ENCODE measurements around the gene PRKN. TPM values are rescaled to one million over a fixed set of nuclear protein-coding genes. Genes with fewer than 3 reads are reported as not detected.

The PRKN gene
- total RNA-seq, 4 donors from 2014 or later, result 4.5 to 12.3 (median 9.0) TPM

DNA sequence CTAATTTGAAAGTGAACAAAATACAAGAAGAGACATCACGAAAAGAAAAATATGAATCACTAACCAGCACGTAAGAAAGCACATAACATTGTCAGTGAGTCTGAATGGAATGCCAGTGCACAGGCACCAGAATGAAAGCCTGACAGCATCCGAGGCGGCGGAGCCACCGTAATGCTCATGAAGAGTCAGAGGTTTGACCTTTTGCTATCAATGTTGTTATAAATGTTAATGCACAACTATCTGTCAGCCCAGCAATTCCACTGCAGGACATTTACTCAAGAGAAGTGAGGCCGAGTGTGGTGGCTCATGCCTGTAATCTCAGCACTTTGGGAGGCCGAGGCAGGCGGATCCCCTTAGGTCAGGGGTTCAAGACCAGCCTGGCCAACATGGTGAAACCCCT, 562.1 kb downstream of the PRKN start:
- in situ Hi-C loops (cut with MboI; ENCODE audit: low pct_ligation_motif_present in 1 of 4, low pct_unique_long_range_greater_than_20kb in 1 of 4, low sequenced_read_pairs in 3 of 4), result no loop called here
- Histone ChIP-seq H3K27ac (no peak overlapping the region), H3K4me1 (no peaks in the 10 kb centered on the region), H3K4me3 (no peak overlapping the region), H3K36me3 (no peaks in the 10 kb centered on the region), H3K27me3 (no peaks in the 10 kb centered on the region), H3K9me3 (no peaks in the 10 kb centered on the region)
- WGBS, 2 donors (ENCODE audit: low coverage in 1 of 2), result 89 to 100% methylated on average over 1 to 9 of the region's 9 CpGs
- intact Hi-C loops (cut with DNase I; ENCODE audit: low total_unique reads), result no loop called here
- DNase-seq, result no peak
- TF ChIP-seq POLR2A (IDR thresholded peaks at IDR 0.05) (no peak), EP300 (IDR thresholded peaks at IDR 0.05; ENCODE audit: low read depth) (no peak), POLR2AphosphoS5 (IDR thresholded peaks at IDR 0.05) (no peak)

DNA sequence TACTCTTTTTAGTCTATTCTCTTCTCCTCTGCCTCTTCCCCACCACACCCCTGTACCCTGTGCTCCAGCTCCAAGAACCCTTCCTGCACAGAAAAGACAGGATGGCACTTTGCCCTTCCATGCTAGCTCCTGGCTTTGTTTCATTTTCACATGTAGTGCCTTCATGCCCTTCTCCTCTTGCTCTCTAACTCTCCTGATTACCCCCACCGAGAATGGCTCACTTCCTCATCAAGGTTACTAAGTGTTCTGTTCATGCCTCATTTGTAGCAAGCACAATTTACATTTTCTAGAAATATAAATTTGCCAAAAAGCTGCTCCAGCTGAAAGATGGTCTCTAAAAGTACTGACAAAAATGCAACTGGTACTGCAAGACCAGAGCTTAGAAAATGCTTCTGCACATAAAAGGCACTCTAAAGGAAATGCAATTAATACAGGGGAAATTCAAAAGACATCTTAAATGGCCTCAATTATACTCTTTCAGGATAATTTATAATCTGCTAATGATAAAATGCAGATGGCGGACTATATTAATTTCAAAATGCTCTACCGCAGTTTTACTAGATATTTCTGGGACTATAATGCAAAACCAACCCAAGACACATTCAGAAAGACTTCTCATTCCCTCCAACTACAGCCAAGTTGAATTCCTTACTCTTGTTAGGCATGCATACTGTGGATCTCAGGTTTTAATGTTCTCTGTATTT, 570.2 kb downstream of the PRKN start:
- no peak for DNase-seq
- 28 to 39% methylated on average over 3 of the region's 3 CpGs for WGBS, 2 donors (ENCODE audit: low coverage in 1 of 2)
- Histone ChIP-seq H3K4me3 (no peak overlapping the region), H3K9me3 (no peaks in the 10 kb centered on the region), H3K27me3 (no peaks in the 10 kb centered on the region), H3K27ac (no peak overlapping the region), H3K4me1 (no peaks in the 10 kb centered on the region), H3K36me3 (no peaks in the 10 kb centered on the region)
- TF ChIP-seq, protein P1, sequence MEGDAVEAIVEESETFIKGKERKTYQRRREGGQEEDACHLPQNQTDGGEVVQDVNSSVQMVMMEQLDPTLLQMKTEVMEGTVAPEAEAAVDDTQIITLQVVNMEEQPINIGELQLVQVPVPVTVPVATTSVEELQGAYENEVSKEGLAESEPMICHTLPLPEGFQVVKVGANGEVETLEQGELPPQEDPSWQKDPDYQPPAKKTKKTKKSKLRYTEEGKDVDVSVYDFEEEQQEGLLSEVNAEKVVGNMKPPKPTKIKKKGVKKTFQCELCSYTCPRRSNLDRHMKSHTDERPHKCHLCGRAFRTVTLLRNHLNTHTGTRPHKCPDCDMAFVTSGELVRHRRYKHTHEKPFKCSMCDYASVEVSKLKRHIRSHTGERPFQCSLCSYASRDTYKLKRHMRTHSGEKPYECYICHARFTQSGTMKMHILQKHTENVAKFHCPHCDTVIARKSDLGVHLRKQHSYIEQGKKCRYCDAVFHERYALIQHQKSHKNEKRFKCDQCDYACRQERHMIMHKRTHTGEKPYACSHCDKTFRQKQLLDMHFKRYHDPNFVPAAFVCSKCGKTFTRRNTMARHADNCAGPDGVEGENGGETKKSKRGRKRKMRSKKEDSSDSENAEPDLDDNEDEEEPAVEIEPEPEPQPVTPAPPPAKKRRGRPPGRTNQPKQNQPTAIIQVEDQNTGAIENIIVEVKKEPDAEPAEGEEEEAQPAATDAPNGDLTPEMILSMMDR (IDR thresholded peaks at IDR 0.05), result no peak
- TF ChIP-seq POLR2AphosphoS5 (IDR thresholded peaks at IDR 0.05) (no peak), EP300 (IDR thresholded peaks at IDR 0.05; ENCODE audit: low read depth) (no peak), POLR2A (IDR thresholded peaks at IDR 0.05) (no peak)
- in situ Hi-C loops (cut with MboI; ENCODE audit: low pct_ligation_motif_present in 1 of 4, low pct_unique_long_range_greater_than_20kb in 1 of 4, low sequenced_read_pairs in 3 of 4), result no loop called here
- intact Hi-C loops (cut with DNase I; ENCODE audit: low total_unique reads), result no loop called here

DNA sequence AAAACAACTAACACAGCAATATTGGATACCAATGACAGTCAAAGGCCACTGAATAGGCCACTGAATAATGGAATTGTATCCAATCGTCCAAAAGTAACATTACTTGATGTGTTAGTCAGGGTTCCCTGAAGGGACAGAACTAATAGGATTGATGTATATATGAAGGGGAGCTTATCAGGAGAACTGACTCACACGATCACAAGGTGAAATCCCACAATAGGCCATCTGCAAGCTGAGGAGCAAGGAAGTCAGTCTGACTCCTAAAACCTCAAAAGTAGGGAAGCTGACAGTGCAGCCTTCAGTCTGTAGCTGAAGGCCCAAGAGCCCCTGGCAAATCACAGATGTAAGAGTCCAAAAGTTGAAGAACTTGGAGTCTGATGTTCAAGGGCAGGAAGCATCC, 571.4 kb downstream of the PRKN start:
- no peaks in the 10 kb centered on the region for H3K27me3 ChIP-seq
- DNase-seq, result no peak
- intact Hi-C loops (cut with DNase I; ENCODE audit: low total_unique reads), result no loop called here
- no peak overlapping the region for H3K4me3 ChIP-seq
- no peaks in the 10 kb centered on the region for H3K9me3 ChIP-seq
- H3K27ac ChIP-seq, result no peak overlapping the region
- in situ Hi-C loops (cut with MboI; ENCODE audit: low pct_ligation_motif_present in 1 of 4, low pct_unique_long_range_greater_than_20kb in 1 of 4, low sequenced_read_pairs in 3 of 4), result no loop called here
- H3K36me3 ChIP-seq, result no peaks in the 10 kb centered on the region
- no peaks in the 10 kb centered on the region for H3K4me1 ChIP-seq
- 79 to 82% methylated on average over 2 of the region's 2 CpGs for WGBS, 2 donors (ENCODE audit: low coverage in 1 of 2)
- TF ChIP-seq EP300 (IDR thresholded peaks at IDR 0.05; ENCODE audit: low read depth) (no peak), POLR2A (IDR thresholded peaks at IDR 0.05) (no peak), POLR2AphosphoS5 (IDR thresholded peaks at IDR 0.05) (no peak)
- TF ChIP-seq, protein P1 (IDR thresholded peaks at IDR 0.05), result no peak

DNA sequence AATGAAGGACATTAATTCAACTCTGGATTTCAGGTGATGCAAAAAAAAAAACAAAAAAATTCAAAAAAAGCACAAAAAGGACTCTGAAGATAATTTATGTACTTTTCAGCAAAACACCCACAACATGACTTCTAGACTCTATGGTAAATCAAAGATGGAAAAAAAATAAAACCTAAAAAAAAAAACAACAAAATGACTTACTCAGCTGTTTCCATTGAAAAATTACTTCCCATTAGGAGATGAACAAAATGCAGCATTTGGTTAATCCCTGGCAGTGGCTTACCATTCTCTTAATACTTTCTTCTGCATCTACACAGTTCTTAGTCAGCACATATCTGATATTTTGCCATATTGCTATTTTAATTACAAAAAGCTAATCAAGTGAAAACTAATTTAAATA, 572.6 kb downstream of the PRKN start:
- DNase-seq, result no peak
- intact Hi-C loops (cut with DNase I; ENCODE audit: low total_unique reads), result no loop called here

More for the DNA sequence above, 572.6 kb downstream of the PRKN start:
- no peaks in the 10 kb centered on the region for H3K9me3 ChIP-seq
- H3K4me3 ChIP-seq, result no peak overlapping the region
- no peak for TF ChIP-seq EP300 (IDR thresholded peaks at IDR 0.05; ENCODE audit: low read depth)
- TF ChIP-seq POLR2A (IDR thresholded peaks at IDR 0.05), result no peak
- no peak for TF ChIP-seq POLR2AphosphoS5 (IDR thresholded peaks at IDR 0.05)
- TF ChIP-seq, protein P1 (IDR thresholded peaks at IDR 0.05), result no peak
- no peak overlapping the region for H3K27ac ChIP-seq
- H3K4me1 ChIP-seq, result no peaks in the 10 kb centered on the region
- in situ Hi-C loops (cut with MboI; ENCODE audit: low pct_ligation_motif_present in 1 of 4, low pct_unique_long_range_greater_than_20kb in 1 of 4, low sequenced_read_pairs in 3 of 4), result no loop called here
- no peaks in the 10 kb centered on the region for H3K27me3 ChIP-seq
- H3K36me3 ChIP-seq, result no peaks in the 10 kb centered on the region
